K562 (cell line): Measurements from ENCODE around the gene FAM174C. TPM values are rescaled to one million over a fixed set of nuclear protein-coding genes. Genes with fewer than 3 reads are reported as not detected.

Source experiments
- ATF1 ChIP-seq, 2 experiments: fragments of 450-650 bp in 1 of 2; IDR thresholded peaks; 2 replicates each; pipeline ENCODE4 v1.6.1; 2016; ENCODE audit warnings: missing compliant biosample characterization in 1 of 2, missing genetic modification characterization in 1 of 2
- HDAC2 ChIP-seq: fragments of 450-650 bp; IDR thresholded peaks from 2 replicates; pipeline ENCODE4 v1.6.1; 2016; ENCODE audit warnings: mild to moderate bottlenecking
- HMG20B ChIP-seq: fragments of 250-450 bp; sonication (Bioruptor Pico); IDR thresholded peaks from 2 replicates; pipeline ENCODE4 v1.5.0; 2021; ENCODE audit warnings: mild to moderate bottlenecking
- IFI16 ChIP-seq: fragments of 250-450 bp; sonication (Bioruptor Pico); IDR thresholded peaks from 2 replicates; pipeline ENCODE4 v2.1.2; 2022; ENCODE audit warnings: mild to moderate bottlenecking, inconsistent platforms
- KLF10 ChIP-seq: fragments of 250-450 bp; sonication (Bioruptor Pico); IDR thresholded peaks from 2 replicates; pipeline ENCODE4 v1.6.1; 2021; ENCODE audit warnings: matching md5 sums
- MAZ ChIP-seq, 2 experiments: fragments of 450-650 bp in 1 of 2; sonication (generic) in 1 of 2; formaldehyde crosslinking; IDR thresholded peaks in 1 of 2; conservative IDR thresholded peaks in 1 of 2; 2 replicates each; pipeline versions ENCODE4 v1.4.0 to v1.5.0; 2020; ENCODE audit warnings: mild to moderate bottlenecking in 1 of 2, missing genetic modification reagents in 1 of 2
- NKRF ChIP-seq: fragments of 450-650 bp; IDR thresholded peaks from 2 replicates; pipeline ENCODE4 v1.6.1; 2016; ENCODE audit warnings: borderline replicate concordance
- PHF20 ChIP-seq: fragments of 450-650 bp; IDR thresholded peaks from 2 replicates; pipeline ENCODE4 v1.6.1; 2018; ENCODE audit not compliant: partially characterized antibody
- PHF21A ChIP-seq: fragments of 450-650 bp; IDR thresholded peaks from 2 replicates; pipeline ENCODE4 v1.6.1; 2017; ENCODE audit warnings: low read depth, borderline replicate concordance
- POLR2H ChIP-seq: IDR thresholded peaks from 2 replicates; pipeline ENCODE4 v1.6.1; 2016; ENCODE audit warnings: missing genetic modification characterization, low read depth, mild to moderate bottlenecking, control low read depth, missing compliant biosample characterization, moderate library complexity
- POLR3A ChIP-seq: IDR thresholded peaks from 2 replicates; pipeline ENCODE4 v1.6.1; 2011; ENCODE audit warnings: borderline replicate concordance, mild to moderate bottlenecking, moderate library complexity; ENCODE audit not compliant: insufficient read length, insufficient read depth; ENCODE audit errors: extremely low read depth
- SETDB1 ChIP-seq: IDR thresholded peaks from one replicate; pipeline ENCODE4 v1.6.1; 2012; ENCODE audit warnings: low read length, control low read depth, inconsistent platforms
- TCF7 ChIP-seq: sonication (generic); IDR thresholded peaks from 2 replicates; pipeline ENCODE4 v1.6.1; 2016; ENCODE audit warnings: antibody characterized with exemption, borderline replicate concordance
- THAP7 ChIP-seq: fragments of 250-450 bp; sonication (Bioruptor Pico); IDR thresholded peaks from 2 replicates; pipeline ENCODE4 v1.5.0; 2021
- ZBTB7A ChIP-seq: IDR thresholded peaks from 2 replicates; pipeline ENCODE4 v1.6.1; 2011; ENCODE audit warnings: low read depth, mild to moderate bottlenecking, low read length, moderate library complexity, borderline replicate concordance; ENCODE audit not compliant: control insufficient read depth
- ZFPM2 ChIP-seq: fragments of 250-450 bp; sonication (Bioruptor Pico); IDR thresholded peaks from 2 replicates; pipeline ENCODE4 v1.5.1; 2022; ENCODE audit warnings: mild to moderate bottlenecking
- ZNF146 ChIP-seq: IDR thresholded peaks from one replicate; pipeline ENCODE4 v1.6.1; 2018; ENCODE audit warnings: missing compliant biosample characterization; ENCODE audit not compliant: unreplicated experiment
- ZNF175 ChIP-seq: fragments of 200-800 bp; sonication (Bioruptor generic); IDR thresholded peaks from 2 replicates; pipeline ENCODE4 v1.6.1; 2016; ENCODE audit warnings: low read depth, mild to moderate bottlenecking, missing genetic modification characterization, missing compliant biosample characterization
- ZNF408 ChIP-seq: fragments of 250-450 bp; sonication (Bioruptor Pico); IDR thresholded peaks from 2 replicates; pipeline ENCODE4 v1.4.0; 2020; ENCODE audit warnings: low read depth, mild to moderate bottlenecking, moderate library complexity
- ZSCAN32 ChIP-seq: fragments of 450-650 bp; formaldehyde crosslinking; IDR thresholded peaks from 2 replicates; pipeline ENCODE4 v1.4.0; 2020; ENCODE audit warnings: mild to moderate bottlenecking, moderate library complexity
- polyA plus RNA-seq, 8 experiments: library from polyadenylated mRNA; depleted of rRNA in 4 of 8; stranded (reverse) in 5 of 8; unstranded in 3 of 8; fragments of >200 nt; fragmentation: Nextera tagmentation in 2 of 8; fragmentation: Illumina TruSeq in 1 of 8; extraction: Ambion mirVana in 2 of 8; extraction: Trizol in 1 of 8; gene quantifications; 2 replicates each; pipeline versions ENCODE4 v1.2.1 to v1.2.3, GENCODE V29; 2011 to 2014; ENCODE audit warnings: inconsistent platforms in 1 of 8, missing spikeins in 1 of 8
- total RNA-seq, 7 experiments: library from RNA; depleted of rRNA in 6 of 7; stranded (reverse); fragments of >200 nt in 6 of 7; fragmentation: Illumina TruSeq in 2 of 7; extraction: Trizol in 2 of 7; gene quantifications; 2 replicates each; pipeline versions ENCODE4 v1.2.1 to v1.2.3, GENCODE V29; 2011 to 2021; ENCODE audit warnings: low replicate concordance in 1 of 7

FAM174C gene
- total and polyA plus RNA-seq, 9 of the 15 experiments (the other 6 are each of a cell fraction or from before 2014, with no cell fraction given), result 0.66 to 89.6 (median 20.3) TPM

DNA sequence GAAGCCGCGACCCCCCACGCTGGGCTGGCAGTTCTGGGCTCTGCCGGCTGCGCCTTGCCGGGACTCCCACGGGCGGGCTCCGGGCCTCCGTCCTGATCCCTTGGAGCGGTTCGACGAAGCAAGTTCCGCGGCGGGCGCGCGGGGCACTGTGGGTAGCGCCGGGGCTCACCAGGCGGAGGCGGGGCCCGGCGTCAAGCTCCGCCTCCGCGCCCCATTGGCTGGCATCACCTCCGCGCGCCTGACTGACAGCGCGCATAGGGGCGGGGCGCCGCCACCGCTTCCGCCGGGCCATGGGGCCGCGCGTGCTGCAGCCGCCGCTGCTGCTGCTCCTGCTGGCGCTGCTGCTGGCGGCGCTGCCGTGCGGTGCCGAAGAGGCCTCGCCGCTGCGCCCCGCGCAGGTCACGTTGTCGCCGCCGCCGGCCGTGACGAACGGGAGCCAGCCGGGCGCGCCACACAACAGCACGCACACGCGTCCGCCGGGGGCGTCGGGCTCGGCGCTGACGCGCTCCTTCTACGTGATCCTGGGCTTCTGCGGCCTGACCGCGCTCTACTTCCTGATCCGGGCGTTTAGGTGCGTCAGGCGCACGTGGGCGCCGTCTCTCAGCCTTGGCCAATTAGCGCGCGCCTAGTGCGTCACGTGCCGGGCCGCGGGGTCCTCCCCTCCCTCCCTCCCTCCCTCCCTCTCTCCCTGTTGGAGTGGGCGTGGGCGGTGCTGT, at the start of gene FAM174C (continued):
- no peak for TF ChIP-seq NKRF
- TF ChIP-seq ZFPM2 (CRISPR knock-in tag), result no peak
- TF ChIP-seq TCF7, result no peak
- peak; percentile 18 for TF ChIP-seq PHF20
- TF ChIP-seq POLR3A, result no peak
- no peak for TF ChIP-seq POLR2H (tag)
- TF ChIP-seq THAP7, result peak; percentile 62; the same call in 1 of the 2 replicates
- TF ChIP-seq ZSCAN32 (CRISPR knock-in tag), result no peak
- no peak for TF ChIP-seq PHF21A
- peak; percentile 78 to 85 for TF ChIP-seq MAZ (CRISPR knock-in tag; conservative IDR thresholded peaks at IDR 0.05 in 1 of 2, IDR thresholded peaks at IDR 0.05 in 1 of 2)
- peak; percentile 73 for TF ChIP-seq ATF1 (CRISPR knock-in tag; IDR thresholded peaks at IDR 0.05)
- peak; percentile 97 for TF ChIP-seq ATF1 (tag; IDR thresholded peaks at IDR 0.05)
- TF ChIP-seq HMG20B, result no peak
- TF ChIP-seq ZNF408 (CRISPR knock-in tag), result no peak
- TF ChIP-seq HDAC2, result no peak
- TF ChIP-seq ZBTB7A, result no peak
- TF ChIP-seq ZNF146 (CRISPR knock-in tag), result no peak
- TF ChIP-seq SETDB1, result no peak
- peak; percentile 11; the same call in 1 of the 2 replicates for TF ChIP-seq ZNF175
- no peak for TF ChIP-seq IFI16 (CRISPR knock-in tag)
- no peak for TF ChIP-seq KLF10 (CRISPR knock-in tag)
